ENCODE data around the gene OTOA.
"Not testable (repeated sequence)": the region's sequence is repeated elsewhere in the genome, so short reads cannot be mapped to it uniquely, and the experiment has no call there.

OTOA gene

GRCh38 chr16:21727344-21727743, 63.6 kb downstream of the OTOA start:
- FAIRE-seq = no peak

- FAIRE-seq = not testable (repeated sequence)
Observed at GRCh38 chr16:21731233-21731632, 67.5 kb downstream of the OTOA start.

DNA sequence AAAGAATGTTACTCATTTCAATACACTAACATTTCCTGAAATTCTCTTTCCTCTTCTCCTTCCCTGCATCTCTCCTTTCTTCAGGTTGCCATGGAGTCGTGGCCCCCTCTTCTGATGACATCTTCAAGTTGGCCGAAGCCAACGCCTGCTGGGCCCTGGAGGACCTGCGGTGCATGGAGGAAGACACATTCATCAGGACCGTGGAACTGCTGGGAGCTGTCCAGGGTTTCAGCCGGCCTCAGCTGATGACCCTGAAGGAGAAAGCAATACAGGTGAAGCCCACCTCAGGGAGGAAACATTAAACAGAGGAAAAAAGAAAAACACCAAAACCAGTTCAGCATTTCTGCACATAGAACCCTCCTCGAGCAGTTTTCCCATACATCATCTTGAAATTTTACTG, 76.9 kb downstream of the OTOA start:
- FAIRE-seq = not testable (repeated sequence)

DNA sequence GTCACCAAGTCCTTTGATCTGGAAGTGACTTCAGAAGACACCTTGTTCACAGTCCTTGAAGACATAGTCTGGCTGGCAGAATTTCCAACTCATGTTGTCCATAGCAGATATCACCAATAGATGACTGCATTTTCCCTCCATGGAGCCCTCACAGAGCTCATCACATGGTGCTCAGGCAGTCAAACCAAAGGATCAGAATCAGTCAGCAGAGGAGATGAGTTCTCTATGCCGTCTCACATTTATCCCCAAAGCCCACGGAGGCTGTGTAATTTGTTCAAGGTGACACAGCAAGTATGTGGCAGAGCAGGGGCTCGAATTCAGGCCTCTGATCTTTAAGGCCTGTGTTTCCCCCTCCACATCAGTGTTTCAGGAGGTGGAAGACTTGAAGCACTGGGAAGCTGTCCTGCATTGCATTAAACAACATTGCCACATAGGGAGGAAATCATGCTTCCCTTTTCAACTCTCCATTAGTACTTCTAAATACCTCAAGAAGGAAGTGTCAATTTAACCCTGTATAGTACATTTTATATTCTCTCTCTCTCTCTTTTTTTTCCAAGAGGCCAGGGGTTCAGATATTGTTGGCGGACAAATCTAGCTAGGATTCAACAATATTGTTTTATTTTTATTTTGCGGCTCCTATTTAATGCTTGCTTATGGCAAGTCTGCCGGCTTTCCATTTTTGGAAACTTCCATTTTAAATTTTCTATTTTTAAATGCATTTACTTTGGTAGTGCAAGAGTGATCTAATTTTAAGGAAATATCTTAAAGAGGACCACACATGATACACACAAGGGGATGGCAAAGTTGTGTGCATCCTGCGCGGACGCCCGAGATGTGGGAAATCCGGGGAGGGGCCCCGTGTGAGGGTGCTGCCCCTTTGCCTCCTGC, 92.7 kb downstream of the OTOA start:
- FAIRE-seq = not testable (repeated sequence)

- not testable (repeated sequence) for FAIRE-seq
Observed at GRCh38 chr16:21757080-21757671, 93.4 kb downstream of the OTOA start.

- FAIRE-seq = not testable (repeated sequence)
Observed at GRCh38 chr16:21768280-21768679, 104.5 kb downstream of the OTOA start.

DNA sequence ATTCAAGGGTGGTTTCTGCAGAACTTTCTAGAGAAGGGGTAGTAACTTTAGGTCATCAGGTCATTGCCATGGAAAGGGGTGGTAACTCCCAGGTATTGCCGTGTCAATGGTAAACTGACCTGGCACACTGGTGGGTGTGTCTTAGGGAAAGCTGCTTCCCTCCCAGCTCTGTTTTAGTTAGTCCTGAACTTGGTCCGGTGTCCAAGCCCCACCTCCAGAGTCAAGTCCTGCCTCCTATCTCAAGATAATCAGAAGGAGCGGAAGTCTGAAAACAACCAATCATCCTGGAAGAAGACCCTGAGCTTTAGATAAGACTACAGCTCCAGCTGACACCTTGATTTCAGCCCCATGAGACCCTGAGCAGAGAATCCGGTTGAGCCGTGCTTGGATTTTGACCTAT, 105.0 kb downstream of the OTOA start:
- not testable (repeated sequence) for FAIRE-seq

DNA sequence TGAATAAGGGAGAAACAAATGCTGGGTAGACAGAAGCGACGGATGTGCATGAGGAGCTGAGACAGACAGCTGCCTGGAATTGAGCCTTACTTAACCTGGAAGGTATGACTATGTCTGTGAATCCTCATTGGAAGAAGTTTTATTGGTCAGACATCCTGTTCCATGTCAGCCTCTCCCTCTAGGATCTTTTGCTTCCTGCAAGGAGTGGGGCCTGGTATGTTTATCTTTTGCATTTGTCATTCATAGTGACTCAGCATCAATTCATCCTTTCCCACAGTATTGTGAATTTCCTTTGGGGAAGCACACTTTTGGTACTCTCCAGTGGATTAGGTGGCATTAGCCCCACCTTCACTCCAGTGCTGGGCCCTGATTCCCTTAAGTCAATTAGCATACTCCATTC, 105.5 kb downstream of the OTOA start:
- not testable (repeated sequence) for FAIRE-seq

- not testable (repeated sequence) for FAIRE-seq
Observed at GRCh38 chr16:21770584-21770983, 106.8 kb downstream of the OTOA start.

GRCh38 chr16:21772547-21773206, 108.9 kb downstream of the OTOA start:
- FAIRE-seq = not testable (repeated sequence)

- not testable (repeated sequence) for FAIRE-seq
Observed at GRCh38 chr16:21773207-21773553, 109.4 kb downstream of the OTOA start.

- FAIRE-seq = not testable (repeated sequence)
Observed at GRCh38 chr16:21780525-21780924, 116.8 kb downstream of the OTOA start.

GRCh38 chr16:21790506-21790905, 126.7 kb downstream of the OTOA start:
- FAIRE-seq = not testable (repeated sequence)

- FAIRE-seq = not testable (repeated sequence)
Observed at GRCh38 chr16:21793310-21793709, 129.5 kb downstream of the OTOA start.

DNA sequence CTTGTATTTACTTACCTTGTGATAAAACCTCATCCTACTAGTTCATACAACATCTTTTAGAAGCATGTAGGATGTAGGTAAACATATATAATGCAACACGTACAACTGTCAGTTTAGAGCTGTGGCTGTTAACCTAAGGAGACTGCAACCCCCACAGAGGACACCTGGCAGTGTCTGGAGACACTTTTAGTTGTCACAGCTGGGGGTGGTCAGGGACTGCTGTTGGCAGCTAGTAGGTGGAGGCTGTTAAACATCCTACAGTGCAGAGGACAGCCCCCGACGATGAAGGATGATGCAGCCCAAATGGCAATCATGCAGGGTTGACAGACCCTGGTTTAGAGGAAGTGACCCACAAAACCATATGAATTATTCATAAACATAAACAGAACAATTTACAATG, 134.8 kb downstream of the OTOA start:
- not testable (repeated sequence) for FAIRE-seq

GRCh38 chr16:21801538-21802374, 138.0 kb downstream of the OTOA start:
- not testable (repeated sequence) for FAIRE-seq

GRCh38 chr16:21802375-21802663, 138.6 kb downstream of the OTOA start:
- FAIRE-seq = not testable (repeated sequence)

Data from G401.6 (cell line).